HG03175 (cell line): ENCODE results near the gene OR4X2.
"Not testable (repeated sequence)": the region's sequence is repeated elsewhere in the genome, so short reads cannot be mapped to it uniquely, and the experiment has no call there.

Experiments used
- ATAC-seq: cut with Tn5 transposase; IDR thresholded peaks from one replicate; pipeline ENCODE4 v1.9.1; 2021; ENCODE audit warnings: mild to moderate bottlenecking, moderate library complexity; ENCODE audit not compliant: unreplicated experiment

Gene OR4X2

GRCh38 chr11:48244804-48245203, at the start of gene OR4X2:
Gene OR4X2, plus strand, starts transcription at chr11:48245104. Its CDS starts 0 bp downstream, at chr11:48245104.
- no peak for ATAC-seq

GRCh38 chr11:48207881-48208280, 37.0 kb upstream of the OR4X2 start:
- no peak for ATAC-seq

- ATAC-seq: no peak
These were observed 34.9 kb upstream of the OR4X2 start for GRCh38 chr11:48210052-48210451.

- ATAC-seq: no peak
These were observed 28.4 kb upstream of the OR4X2 start, which contains the start of gene OR4B1 for GRCh38 chr11:48216510-48216909. Gene OR4B1, plus strand, starts transcription at chr11:48216810. Its CDS starts 0 bp downstream, at chr11:48216810.

- ATAC-seq: no peak
These were observed 16.1 kb upstream of the OR4X2 start for GRCh38 chr11:48228761-48229160.

- ATAC-seq: not testable (repeated sequence)
These were observed 14.8 kb upstream of the OR4X2 start for GRCh38 chr11:48230057-48230456.

GRCh38 chr11:48237727-48238126, 7.2 kb upstream of the OR4X2 start:
- no peak for ATAC-seq

GRCh38 chr11:48242501-48242900, 2.4 kb upstream of the OR4X2 start:
- ATAC-seq: no peak

GRCh38 chr11:48248902-48249301, 4.0 kb downstream of the OR4X2 start:
- ATAC-seq: no peak

GRCh38 chr11:48261600-48261999, 16.7 kb downstream of the OR4X2 start:
- ATAC-seq: no peak

GRCh38 chr11:48263423-48263911, 18.6 kb downstream of the OR4X2 start, which contains the start of gene OR4X1:
Gene OR4X1, plus strand, starts transcription at chr11:48263861. Its CDS starts 0 bp downstream, at chr11:48263861.
- ATAC-seq: no peak

GRCh38 chr11:48270621-48271020, 25.7 kb downstream of the OR4X2 start:
- no peak for ATAC-seq

GRCh38 chr11:48272606-48273005, 27.7 kb downstream of the OR4X2 start:
- ATAC-seq: no peak
